Heart right ventricle (tissue), 16 donors: ENCODE measurements around the gene PLA2G2F. TPM values are rescaled to one million over a fixed set of nuclear protein-coding genes. Genes with fewer than 3 reads are reported as not detected.

Source experiments
- ATAC-seq, 8 donors: fragments of 200-7000 bp; cut with Tn5 transposase; one replicate each; pipeline ENCODE4 v1.9.1; 2020; ENCODE audit warnings: mild to moderate bottlenecking in 8 of 8, moderate library complexity in 8 of 8, moderate number of reproducible peaks in 1 of 8
- DNase-seq, 2 donors: peaks; one replicate each; pipeline ENCODE4 v3.0.0-alpha.2; 2020
- H3K27ac ChIP-seq, 10 donors: fragments of 200-600 bp; sonication (generic) in 2 of 10; one replicate each; pipeline versions ENCODE4 v1.5.0 to v1.8.0; 2020 to 2022; ENCODE audit warnings: mild to moderate bottlenecking in 3 of 10
- H3K27me3 ChIP-seq, 7 donors: fragments of 200-600 bp; one replicate each; pipeline ENCODE4 v1.8.0; 2021 to 2022; ENCODE audit warnings: mild to moderate bottlenecking in 2 of 7
- H3K36me3 ChIP-seq, 9 donors: fragments of 200-600 bp; sonication (generic) in 1 of 9; one replicate each; pipeline versions ENCODE4 v1.5.0 to v1.8.0; 2020 to 2022; ENCODE audit warnings: mild to moderate bottlenecking in 2 of 9
- H3K4me1 ChIP-seq, 9 donors: fragments of 200-600 bp; sonication (generic) in 1 of 9; one replicate each; pipeline versions ENCODE4 v1.5.0 to v1.8.0; 2020 to 2022; ENCODE audit warnings: mild to moderate bottlenecking in 4 of 9
- H3K4me3 ChIP-seq, 10 donors: fragments of 200-600 bp; sonication (generic) in 2 of 10; one replicate each; pipeline versions ENCODE4 v1.5.0 to v1.8.0; 2020 to 2022; ENCODE audit warnings: mild to moderate bottlenecking in 7 of 10, moderate library complexity in 2 of 10
- H3K9me3 ChIP-seq, 11 donors: fragments of 200-600 bp in 10 of 11; sonication (generic) in 2 of 11; one replicate each; pipeline versions ENCODE4 v1.5.0 to v1.8.0; 2013 to 2022; ENCODE audit warnings: mild to moderate bottlenecking in 2 of 11, control low read depth in 1 of 11, moderate library complexity in 1 of 11
- WGBS, 2 donors: extraction: QIAGEN DNeasy Blood & Tissue Kit; methylation state at CpG; one replicate each; pipeline ENCODE4 v1.1.7; 2013; ENCODE audit warnings: inconsistent platforms in 1 of 2; 5-methylcytosine and 5-hydroxymethylcytosine counted together
- intact Hi-C, 10 donors: fragments of 100-400 bp; cut with DNase I; formaldehyde crosslinking; loops; one replicate each; pipeline versions ENCODE4 v1.11.1 to v1.14.2; 2022
- polyA plus RNA-seq, 2 donors: library from polyadenylated mRNA; stranded (reverse); fragments of 200-250 nt; gene quantifications; one replicate each; pipeline ENCODE4 v1.2.3, GENCODE V29; 2013
- total RNA-seq, 10 donors: library from RNA; stranded (reverse); fragmentation: NEBNext Ultra II Directional in 3 of 10; extraction: Animal tissue kit (Norgen Biotek cat#: 25700) in 3 of 10; gene quantifications; one replicate each; pipeline versions ENCODE4 v1.2.1 to v1.2.4, GENCODE V29; 2021 to 2023
- TF ChIP-seq, protein P1 (sequence below), 9 donors: fragments of 200-600 bp; sonication (generic) in 2 of 9; IDR thresholded peaks; one replicate each; pipeline versions ENCODE4 v1.5.0 to v1.8.0; 2021 to 2022; ENCODE audit warnings: antibody characterized with exemption in 9 of 9, mild to moderate bottlenecking in 5 of 9, moderate library complexity in 1 of 9
- donor health status: Arrhythmogenic right ventricular cardiomyopathy.
- donor health status: ischemic (EF 13 %, LVEDD 7.1; RV severe dilation, severe dysfunction).
- donor health status: healthy with polysubstance abuse.
- donor health status: DM: no; HTN: yes; CAD: no.
- donor health status: DM: no; HTN: no; CAD: no.
- donor health status: ischemic (EF 25% LVEDD 6.9; RV normal size, moderate dysfunction).
- donor health status: ischemic (EF 25% LVEDD 5.7; RV mildly dilated, moderate dysfunction).
- donor health status: healthy.
- donor health status: DM: yes; HTN: yes; CAD: no.
- donor health status: Ischemic cardiomyopathy.
- donor health status: ischemic (EF 35%, LVEDD 5.7; RV mildly dilated, moderate dysfunction).
- donor health status: nonischemic (EF 11% LVEDD 7.7; RV severe dilation, severe dysfunction).
- donor health status: DM: yes; HTN: yes; CAD: no.
- donor health status: PGD.
- donor health status: ischemic (EF 29% LVEDD 5.4; RV normal size, mild dysfunction).
- donor health status: nonischemic (EF 23%, LVEDD 6.1; RV moderate dilation, normal function).

Gene PLA2G2F
- total and polyA plus RNA-seq, 12 donors, result not detected

DNA sequence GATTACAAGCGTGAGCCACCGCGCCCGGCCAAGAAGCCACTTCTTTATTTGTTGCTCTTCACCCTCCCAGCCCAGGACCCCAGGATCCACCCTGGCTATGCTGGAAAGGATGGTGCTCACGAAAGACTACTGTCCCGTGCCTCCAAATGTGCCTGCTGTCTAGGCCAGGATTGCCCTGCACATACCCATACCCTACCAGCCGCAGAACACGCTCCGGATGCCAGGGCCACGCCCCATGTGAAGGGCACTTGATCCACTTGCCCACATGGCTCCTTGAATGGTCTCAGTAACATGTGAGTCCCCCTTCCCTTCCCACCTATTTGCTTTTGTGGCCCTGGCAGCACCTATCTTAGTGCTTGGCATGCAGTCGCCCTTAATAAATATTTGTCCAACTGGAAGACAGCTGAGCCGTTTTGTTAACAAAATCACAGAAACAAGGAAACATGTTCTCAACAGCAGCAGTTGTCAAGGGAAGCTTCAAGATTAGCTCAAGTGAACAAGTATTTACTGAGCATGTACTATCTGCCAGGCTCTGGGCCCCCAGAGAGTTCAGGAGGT, 33.0 kb downstream of the PLA2G2F start:
- H3K27me3 ChIP-seq, result peaks cover 0 to 14% (median 7%) of the 10 kb centered on the region in 7 donors
- H3K36me3 ChIP-seq, result no peaks in the 10 kb centered on the region
- H3K4me1 ChIP-seq, result peaks cover 0 to 6% (median 0%) of the 10 kb centered on the region in 9 donors
- intact Hi-C loops, result no loop called here
- WGBS, 2 donors, result 89 to 93% methylated on average over 12 of the region's 12 CpGs
- no peak for ATAC-seq
- no peak for DNase-seq
- H3K9me3 ChIP-seq, result no peaks in the 10 kb centered on the region
- no peak overlapping the region for H3K4me3 ChIP-seq
- no peak overlapping the region for H3K27ac ChIP-seq
- TF ChIP-seq, protein P1, sequence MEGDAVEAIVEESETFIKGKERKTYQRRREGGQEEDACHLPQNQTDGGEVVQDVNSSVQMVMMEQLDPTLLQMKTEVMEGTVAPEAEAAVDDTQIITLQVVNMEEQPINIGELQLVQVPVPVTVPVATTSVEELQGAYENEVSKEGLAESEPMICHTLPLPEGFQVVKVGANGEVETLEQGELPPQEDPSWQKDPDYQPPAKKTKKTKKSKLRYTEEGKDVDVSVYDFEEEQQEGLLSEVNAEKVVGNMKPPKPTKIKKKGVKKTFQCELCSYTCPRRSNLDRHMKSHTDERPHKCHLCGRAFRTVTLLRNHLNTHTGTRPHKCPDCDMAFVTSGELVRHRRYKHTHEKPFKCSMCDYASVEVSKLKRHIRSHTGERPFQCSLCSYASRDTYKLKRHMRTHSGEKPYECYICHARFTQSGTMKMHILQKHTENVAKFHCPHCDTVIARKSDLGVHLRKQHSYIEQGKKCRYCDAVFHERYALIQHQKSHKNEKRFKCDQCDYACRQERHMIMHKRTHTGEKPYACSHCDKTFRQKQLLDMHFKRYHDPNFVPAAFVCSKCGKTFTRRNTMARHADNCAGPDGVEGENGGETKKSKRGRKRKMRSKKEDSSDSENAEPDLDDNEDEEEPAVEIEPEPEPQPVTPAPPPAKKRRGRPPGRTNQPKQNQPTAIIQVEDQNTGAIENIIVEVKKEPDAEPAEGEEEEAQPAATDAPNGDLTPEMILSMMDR (IDR thresholded peaks at IDR 0.05), result no peak

DNA sequence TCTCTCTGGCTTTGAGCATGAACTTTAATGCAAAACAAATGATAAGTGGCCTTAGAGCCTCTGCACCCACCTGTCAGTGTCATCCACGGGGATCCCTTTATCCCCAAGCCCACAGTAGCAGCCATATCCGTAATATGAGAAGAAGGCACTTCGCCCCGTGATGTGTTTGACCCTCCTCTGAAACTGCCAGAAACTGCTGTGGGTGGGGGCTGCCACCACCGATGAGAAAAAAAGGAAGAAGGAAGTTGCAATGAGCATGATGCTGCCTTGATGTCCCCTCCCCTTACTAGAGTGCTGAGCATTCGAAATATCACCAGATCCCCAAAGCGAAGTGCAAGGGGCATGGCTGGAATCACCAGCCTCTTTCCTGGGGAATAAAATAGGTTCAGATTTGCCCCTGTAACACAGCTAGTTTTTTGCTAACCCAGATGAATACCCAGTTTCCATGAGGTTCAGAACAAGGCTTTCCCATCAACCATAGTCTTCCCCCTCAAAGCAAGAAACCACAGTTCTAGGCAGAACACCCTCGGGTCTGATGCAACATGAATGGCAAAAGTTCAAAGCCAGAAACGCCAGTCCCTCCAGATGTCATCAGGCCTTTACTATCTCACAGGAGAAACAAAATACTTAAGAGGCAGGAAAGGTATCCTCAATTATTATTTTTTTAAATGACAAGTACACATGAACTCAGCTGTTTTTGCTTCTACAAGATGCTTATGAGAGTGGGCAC, 36.0 kb downstream of the PLA2G2F start:
- no peaks in the 10 kb centered on the region for H3K36me3 ChIP-seq
- H3K27me3 ChIP-seq, result peaks cover 0 to 5% (median 0%) of the 10 kb centered on the region in 7 donors
- ATAC-seq (peak in 2 of 8 donors; percentile 11 to 46), DNase-seq (no peak)
- intact Hi-C loops, result no loop called here
- H3K27ac ChIP-seq, result peak overlapping the region in 1 of 10 donors; percentile 49
- 59 to 64% methylated on average over 9 of the region's 9 CpGs for whole genome bisulfite sequencing, 2 donors
- H3K4me3 ChIP-seq, result no peak overlapping the region
- H3K9me3 ChIP-seq, result peaks cover 0 to 6% (median 0%) of the 10 kb centered on the region in 11 donors
- H3K4me1 ChIP-seq, result peaks cover 0 to 6% (median 0%) of the 10 kb centered on the region in 9 donors
- TF ChIP-seq, protein P1 (IDR thresholded peaks at IDR 0.05), result no peak

DNA sequence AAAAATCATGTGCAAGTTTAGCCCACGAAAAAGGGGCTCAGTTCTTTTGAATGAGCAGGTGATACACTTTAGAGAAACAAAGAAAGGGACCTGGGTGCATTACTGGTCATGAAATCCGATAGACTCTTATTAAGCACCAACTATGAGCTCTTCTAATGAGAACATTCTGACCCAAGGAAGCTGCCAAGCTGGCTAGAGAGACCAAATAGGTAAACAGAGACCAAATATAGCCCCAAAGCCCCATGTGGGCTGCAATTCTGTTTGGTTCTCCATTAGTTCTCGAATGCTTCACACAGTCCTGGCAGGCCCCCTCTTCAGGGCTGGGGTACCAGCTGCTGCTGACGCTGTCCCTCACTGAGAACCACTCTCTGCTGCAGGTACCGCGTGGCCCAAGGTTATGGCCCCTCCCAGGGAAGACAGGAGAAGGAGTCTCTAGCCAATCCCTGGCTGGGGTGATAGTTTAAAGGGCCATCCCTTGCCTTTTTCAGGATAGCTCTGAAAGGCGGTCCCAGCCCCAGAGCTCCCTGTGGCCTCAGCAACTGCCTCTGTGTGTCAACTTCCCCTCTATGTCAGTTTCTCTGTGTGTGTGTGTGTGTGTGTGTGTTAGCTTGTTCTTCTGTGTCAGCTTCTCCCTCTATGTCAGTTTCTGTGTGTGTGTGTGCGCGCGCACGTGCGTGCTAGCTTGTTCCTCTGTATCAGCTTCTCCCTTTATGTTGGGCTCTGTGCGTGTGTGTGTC, 39.7 kb downstream of the PLA2G2F start:
- Histone ChIP-seq H3K4me1 (no peaks in the 10 kb centered on the region), H3K27ac (no peak overlapping the region), H3K9me3 (peaks cover 0 to 7% (median 0%) of the 10 kb centered on the region in 11 donors), H3K4me3 (no peak overlapping the region), H3K27me3 (peaks cover 0 to 21% (median 0%) of the 10 kb centered on the region in 7 donors), H3K36me3 (no peaks in the 10 kb centered on the region)
- TF ChIP-seq, protein P1 (IDR thresholded peaks at IDR 0.05), result no peak
- intact Hi-C loops, result no loop called here
- DNase-seq (no peak), ATAC-seq (peak in 2 of 8 donors; percentile 20 to 61)
- WGBS, 2 donors, result 84 to 85% methylated on average over 13 of the region's 13 CpGs

DNA sequence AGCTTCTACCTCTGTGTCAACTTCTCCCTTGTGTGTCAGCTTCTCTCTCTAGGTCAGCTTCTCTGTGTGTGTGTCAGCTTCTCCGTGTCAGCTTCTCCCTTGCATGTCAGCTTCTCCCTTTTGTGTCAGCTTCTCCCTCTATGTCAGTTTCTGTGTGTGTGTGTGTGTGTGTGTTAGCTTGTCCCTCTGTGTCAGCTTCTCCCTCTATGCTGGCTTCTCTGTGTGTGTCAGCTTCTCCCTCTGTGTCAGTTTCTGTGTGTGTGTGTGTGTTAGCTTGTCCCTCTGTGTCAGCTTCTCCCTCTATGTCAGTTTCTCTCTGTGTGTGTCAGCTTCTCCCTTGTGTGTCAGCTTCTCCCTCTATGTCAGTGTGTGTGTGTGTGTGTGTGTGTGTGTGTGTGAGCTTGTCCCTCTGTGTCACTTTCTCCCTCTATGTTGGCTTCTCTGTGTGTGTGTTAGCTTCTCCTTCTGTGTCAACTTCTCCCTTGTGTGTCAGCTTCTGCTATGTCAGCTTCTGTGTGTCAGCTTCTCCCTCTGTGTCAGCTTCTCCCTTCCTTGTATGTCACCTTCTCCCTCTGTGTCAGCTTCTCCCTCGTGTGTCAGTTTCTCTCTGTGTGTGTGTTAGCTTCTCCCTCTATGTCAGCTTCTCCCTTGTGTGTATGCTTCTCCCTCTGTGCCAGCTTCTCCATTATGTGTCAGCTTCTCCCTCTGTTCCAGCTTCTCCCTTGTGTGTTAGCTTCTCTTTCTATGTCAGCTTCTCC, 40.4 kb downstream of the PLA2G2F start:
- ATAC-seq, result no peak
- intact Hi-C loops, result no loop called here
- peaks cover 0 to 7% (median 0%) of the 10 kb centered on the region in 11 donors for H3K9me3 ChIP-seq
- H3K27me3 ChIP-seq, result peaks cover 0 to 21% (median 0%) of the 10 kb centered on the region in 7 donors
- TF ChIP-seq, protein P1 (IDR thresholded peaks at IDR 0.05), result no peak
- no peak for DNase-seq
- H3K36me3 ChIP-seq, result no peaks in the 10 kb centered on the region
- no peaks in the 10 kb centered on the region for H3K4me1 ChIP-seq
- no peak overlapping the region for H3K4me3 ChIP-seq
- no peak overlapping the region for H3K27ac ChIP-seq
- WGBS, 2 donors, result 89 to 93% methylated on average over 2 of the region's 2 CpGs
